GM21825 (cell line): ENCODE data around the gene LYPLAL1.

Experiments used
- ATAC-seq: cut with Tn5 transposase; IDR thresholded peaks from one replicate; pipeline ENCODE4 v1.9.1; 2021; ENCODE audit warnings: mild to moderate bottlenecking, moderate library complexity; ENCODE audit not compliant: unreplicated experiment

LYPLAL1 gene

GRCh38 chr1:219173758-219174459, at the start of gene LYPLAL1:
Gene LYPLAL1, plus strand, starts transcription at chr1:219173878. Its CDS starts 13 bp downstream, at chr1:219173891.
- ATAC-seq: peak; percentile 71

- no peak for ATAC-seq
These were observed 49.5 kb upstream of the LYPLAL1 start for GRCh38 chr1:219124163-219124562.

- ATAC-seq: no peak
These were observed 48.3 kb upstream of the LYPLAL1 start for GRCh38 chr1:219125342-219125741.

GRCh38 chr1:219126377-219126776, 47.3 kb upstream of the LYPLAL1 start:
- ATAC-seq: no peak

GRCh38 chr1:219128957-219129356, 44.7 kb upstream of the LYPLAL1 start:
- ATAC-seq: no peak

GRCh38 chr1:219130366-219130935, 43.2 kb upstream of the LYPLAL1 start:
- ATAC-seq: no peak

- ATAC-seq: no peak
These were observed 40.7 kb upstream of the LYPLAL1 start for GRCh38 chr1:219132939-219133338.

GRCh38 chr1:219138747-219139146, 34.9 kb upstream of the LYPLAL1 start:
- no peak for ATAC-seq

GRCh38 chr1:219140303-219140877, 33.3 kb upstream of the LYPLAL1 start:
- no peak for ATAC-seq

- ATAC-seq: no peak
These were observed 29.9 kb upstream of the LYPLAL1 start for GRCh38 chr1:219143735-219144134.

GRCh38 chr1:219144658-219145315, 28.9 kb upstream of the LYPLAL1 start:
- ATAC-seq: no peak

- ATAC-seq: no peak
These were observed 26.1 kb upstream of the LYPLAL1 start for GRCh38 chr1:219147571-219148019.

GRCh38 chr1:219149009-219149577, 24.6 kb upstream of the LYPLAL1 start:
- ATAC-seq: no peak

GRCh38 chr1:219149953-219150352, 23.7 kb upstream of the LYPLAL1 start:
- no peak for ATAC-seq

- ATAC-seq: no peak
These were observed 22.8 kb upstream of the LYPLAL1 start for GRCh38 chr1:219150913-219151312.

- no peak for ATAC-seq
These were observed 22.2 kb upstream of the LYPLAL1 start for GRCh38 chr1:219151467-219151866.

GRCh38 chr1:219152751-219153150, 20.9 kb upstream of the LYPLAL1 start:
- ATAC-seq: no peak

GRCh38 chr1:219153723-219154122, 20.0 kb upstream of the LYPLAL1 start:
- ATAC-seq: no peak

GRCh38 chr1:219155135-219155534, 18.5 kb upstream of the LYPLAL1 start:
- ATAC-seq: no peak

- ATAC-seq: peak; percentile 61
These were observed 13.6 kb upstream of the LYPLAL1 start for GRCh38 chr1:219159946-219160645.

GRCh38 chr1:219160967-219161366, 12.7 kb upstream of the LYPLAL1 start:
- no peak for ATAC-seq
